Fibroblast of upper back skin (primary cell): ENCODE results near the gene CX3CL1.

Source experiments
- DNase-seq: peaks from one replicate; pipeline ENCODE4 v3.0.0-alpha.2; 2013

Gene CX3CL1

GRCh38 chr16:57407521-57408353, 35.4 kb downstream of the CX3CL1 start:
- no peak for DNase-seq

- no peak for DNase-seq
Observed at GRCh38 chr16:57409065-57409464, 36.8 kb downstream of the CX3CL1 start.

- no peak for DNase-seq
Observed at GRCh38 chr16:57409870-57410587, 37.7 kb downstream of the CX3CL1 start.

- DNase-seq, result no peak
Observed at GRCh38 chr16:57411362-57411976, 39.2 kb downstream of the CX3CL1 start.

- no peak for DNase-seq
Observed at GRCh38 chr16:57412584-57412983, 40.3 kb downstream of the CX3CL1 start.

- DNase-seq, result no peak
Observed at GRCh38 chr16:57413301-57413730, 41.0 kb downstream of the CX3CL1 start.

- no peak for DNase-seq
Observed at GRCh38 chr16:57413733-57414132, 41.4 kb downstream of the CX3CL1 start.

GRCh38 chr16:57416084-57416483, 43.8 kb downstream of the CX3CL1 start:
- no peak for DNase-seq

- DNase-seq, result no peak
Observed at GRCh38 chr16:57419506-57419905, 47.2 kb downstream of the CX3CL1 start.

- DNase-seq, result peak; percentile 73
Observed at GRCh38 chr16:57422026-57422944, 50.0 kb downstream of the CX3CL1 start.

- no peak for DNase-seq
Observed at GRCh38 chr16:57423152-57423551, 50.9 kb downstream of the CX3CL1 start.

- DNase-seq, result no peak
Observed at GRCh38 chr16:57424583-57424982, 52.3 kb downstream of the CX3CL1 start.

- DNase-seq, result no peak
Observed at GRCh38 chr16:57426356-57426755, 54.1 kb downstream of the CX3CL1 start.

GRCh38 chr16:57427307-57427706, 55.0 kb downstream of the CX3CL1 start:
- DNase-seq, result no peak

GRCh38 chr16:57427824-57428223, 55.5 kb downstream of the CX3CL1 start:
- DNase-seq, result no peak

- DNase-seq, result no peak
Observed at GRCh38 chr16:57430955-57431354, 58.7 kb downstream of the CX3CL1 start.

- DNase-seq, result no peak
Observed at GRCh38 chr16:57432505-57432904, 60.2 kb downstream of the CX3CL1 start.

GRCh38 chr16:57432989-57433388, 60.7 kb downstream of the CX3CL1 start:
- no peak for DNase-seq

- DNase-seq, result no peak
Observed at GRCh38 chr16:57434003-57434402, 61.7 kb downstream of the CX3CL1 start.
